H1 (cell line): ENCODE measurements around the gene SMARCAL1. TPM values are rescaled to one million over a fixed set of nuclear protein-coding genes. Genes with fewer than 3 reads are reported as not detected.

Experiments
- CTCF ChIA-PET: fragments of 300-600 bp; sonication (Branson Sonifier 250); formaldehyde crosslinking; loops from one replicate; lab custom pipeline; 2021; ENCODE audit not compliant: partially characterized antibody; lab: Charles Lee
- POLR2A ChIA-PET: fragments of 300-600 bp; sonication (Branson Sonifier 250); formaldehyde crosslinking; loops from one replicate; lab custom pipeline; 2021; ENCODE audit warnings: inconsistent platforms; ENCODE audit not compliant: partially characterized antibody; lab: Charles Lee
- DNase-seq, 2 experiments: peaks; one replicate each; pipeline versions ENCODE4 v3.0.0 to v3.0.0-alpha.2; 2010 to 2022; ENCODE audit warnings: low spot score in 2 of 2, low read depth in 1 of 2, mixed read lengths in 1 of 2
- FAIRE-seq: peaks from 2 replicates; lab custom pipeline; 2011; peaks lifted over from hg19 to GRCh38; lab: Jason Lieb, UNC
- H2AFZ ChIP-seq: 2 replicates; pipeline ENCODE4 v1.8.1; 2012; ENCODE audit warnings: low read length, inconsistent platforms
- H2AK5ac ChIP-seq: 2 replicates; pipeline ENCODE4 v1.6.1; 2013; ENCODE audit warnings: low read depth, low read length
- H2BK120ac ChIP-seq: replicated peaks from 2 replicates; pipeline ENCODE3; 2013; ENCODE audit warnings: low read depth, low read length, inconsistent platforms
- H2BK12ac ChIP-seq: 2 replicates; pipeline ENCODE4 v1.6.1; 2013; ENCODE audit warnings: low read depth, low read length
- H2BK15ac ChIP-seq: 2 replicates; pipeline ENCODE4 v1.6.1; 2013; ENCODE audit warnings: low read length
- H2BK20ac ChIP-seq: 2 replicates; pipeline ENCODE4 v1.6.1; 2013; ENCODE audit warnings: low read length
- H2BK5ac ChIP-seq: 2 replicates; pipeline ENCODE4 v1.6.1; 2013; ENCODE audit warnings: low read depth, low read length
- H3K14ac ChIP-seq: 2 replicates; pipeline ENCODE4 v1.6.1; 2013; ENCODE audit warnings: inconsistent platforms; ENCODE audit not compliant: insufficient read length
- H3K18ac ChIP-seq: 2 replicates; pipeline ENCODE4 v1.6.1; 2013; ENCODE audit warnings: low read length; ENCODE audit errors: extremely low read depth
- H3K23ac ChIP-seq: 2 replicates; pipeline ENCODE4 v1.6.1; 2013; ENCODE audit warnings: inconsistent platforms; ENCODE audit not compliant: insufficient read length
- H3K23me2 ChIP-seq: 2 replicates; pipeline ENCODE4 v1.6.1; 2013; ENCODE audit warnings: low read depth, low read length
- H3K27ac ChIP-seq: 2 replicates; pipeline ENCODE4 v1.6.1; 2011; ENCODE audit warnings: low read depth, low read length, inconsistent platforms
- H3K27me3 ChIP-seq, 4 experiments: replicated peaks in 1 of 4; 1 replicate in 1 of 4; 2 replicates in 3 of 4; pipeline versions ENCODE4 v1.6.1 to v1.8.1; 2011 to 2013; ENCODE audit warnings: low read length in 3 of 4, mild to moderate bottlenecking in 3 of 4, inconsistent platforms in 2 of 4, mixed read lengths in 2 of 4, moderate library complexity in 1 of 4; ENCODE audit not compliant: control insufficient read depth in 3 of 4, insufficient read depth in 3 of 4; ENCODE audit errors: extremely low read depth in 1 of 4
- H3K36me3 ChIP-seq, 4 experiments: 2 replicates each; pipeline versions ENCODE4 v1.6.1 to v1.8.1; 2011 to 2013; ENCODE audit warnings: mild to moderate bottlenecking in 4 of 4, low read length in 3 of 4, moderate library complexity in 2 of 4, control low read depth in 1 of 4, inconsistent platforms in 1 of 4; ENCODE audit not compliant: insufficient read depth in 4 of 4, control insufficient read depth in 2 of 4
- H3K4ac ChIP-seq: replicated peaks from 2 replicates; pipeline ENCODE3; 2013; ENCODE audit warnings: low read length, low read depth, mixed read lengths, inconsistent platforms; ENCODE audit not compliant: insufficient read length
- H3K4me1 ChIP-seq, 4 experiments: replicated peaks in 1 of 4; 1 replicate in 1 of 4; 2 replicates in 3 of 4; pipeline versions ENCODE4 v1.6.1 to v1.8.1; 2011 to 2013; ENCODE audit warnings: low read length in 3 of 4, inconsistent platforms in 2 of 4, mixed read lengths in 1 of 4; ENCODE audit not compliant: insufficient read depth in 4 of 4, control insufficient read depth in 3 of 4
- H3K4me2 ChIP-seq, 2 experiments: 2 replicates each; pipeline versions ENCODE4 v1.6.1 to v1.8.1; 2011 to 2013; ENCODE audit warnings: low read depth in 2 of 2, low read length in 2 of 2, control low read depth in 1 of 2, inconsistent platforms in 1 of 2, mild to moderate bottlenecking in 1 of 2; ENCODE audit not compliant: insufficient read depth in 1 of 2
- H3K4me3 ChIP-seq, 4 experiments: fragments of 200-600, 300-600 bp in 1 of 4; sonication (generic), shearing (Covaris generic), sonication (Bioruptor Twin) in 1 of 4; 2 replicates each; pipeline versions ENCODE4 v1.5.1 to v1.8.1; 2011 to 2016; ENCODE audit warnings: low read length in 4 of 4, low read depth in 3 of 4, control low read depth in 2 of 4, inconsistent platforms in 2 of 4, mild to moderate bottlenecking in 2 of 4, mixed read lengths in 1 of 4, moderate library complexity in 1 of 4; ENCODE audit not compliant: insufficient read depth in 2 of 4; ENCODE audit errors: extremely low read depth in 1 of 4
- H3K56ac ChIP-seq: replicated peaks from 2 replicates; pipeline ENCODE3; 2013; ENCODE audit warnings: low read depth, mild to moderate bottlenecking, mixed read lengths, low read length, inconsistent platforms; ENCODE audit not compliant: insufficient read length
- H3K79me1 ChIP-seq: 2 replicates; pipeline ENCODE4 v1.6.1; 2013; ENCODE audit warnings: low read depth, low read length, control low read depth
- H3K79me2 ChIP-seq, 2 experiments: 2 replicates each; pipeline versions ENCODE4 v1.6.1 to v1.8.1; 2012 to 2013; ENCODE audit warnings: low read length in 2 of 2, mild to moderate bottlenecking in 2 of 2, inconsistent platforms in 1 of 2; ENCODE audit not compliant: insufficient read depth in 2 of 2, control insufficient read depth in 1 of 2
- H3K9ac ChIP-seq, 4 experiments: replicated peaks in 1 of 4; 1 replicate in 1 of 4; 2 replicates in 3 of 4; pipeline versions ENCODE4 v1.6.1 to v1.8.1; 2011 to 2013; ENCODE audit warnings: low read depth in 3 of 4, low read length in 3 of 4, control low read depth in 2 of 4, mild to moderate bottlenecking in 2 of 4, moderate library complexity in 2 of 4, inconsistent platforms in 1 of 4; ENCODE audit errors: extremely low read depth in 1 of 4
- H3K9me3 ChIP-seq, 2 experiments: 2 replicates each; pipeline versions ENCODE4 v1.6.1 to v1.8.1; 2012 to 2013; ENCODE audit warnings: mild to moderate bottlenecking in 2 of 2, moderate library complexity in 2 of 2, control low read depth in 1 of 2, inconsistent platforms in 1 of 2, low read depth in 1 of 2, low read length in 1 of 2, mixed read lengths in 1 of 2; ENCODE audit not compliant: insufficient read depth in 2 of 2
- H4K20me1 ChIP-seq, 2 experiments: replicated peaks in 1 of 2; 2 replicates each; pipeline versions ENCODE3 to v1.8.1; 2011 to 2013; ENCODE audit warnings: inconsistent platforms in 2 of 2, low read length in 2 of 2, mild to moderate bottlenecking in 1 of 2; ENCODE audit not compliant: insufficient read depth in 2 of 2, control insufficient read depth in 1 of 2
- H4K5ac ChIP-seq: 2 replicates; pipeline ENCODE4 v1.6.1; 2013; ENCODE audit warnings: low read length, low read depth, mixed read lengths, inconsistent platforms; ENCODE audit not compliant: insufficient read length
- H4K8ac ChIP-seq: 2 replicates; pipeline ENCODE4 v1.8.0; 2013; ENCODE audit warnings: mild to moderate bottlenecking, moderate library complexity, low read length, inconsistent platforms; ENCODE audit not compliant: insufficient read depth; ENCODE audit errors: extremely low read depth
- H4K91ac ChIP-seq: replicated peaks from 2 replicates; pipeline ENCODE3; 2013; ENCODE audit warnings: low read length, mixed read lengths, inconsistent platforms; ENCODE audit not compliant: insufficient read length
- ATF3 ChIP-seq: IDR thresholded peaks from 2 replicates; pipeline ENCODE4 v1.6.1; 2011; ENCODE audit warnings: low read depth, mild to moderate bottlenecking, low read length; ENCODE audit not compliant: insufficient read depth
- CTBP2 ChIP-seq: IDR thresholded peaks from 2 replicates; pipeline ENCODE4 v1.7.0; 2011; ENCODE audit warnings: borderline replicate concordance, mild to moderate bottlenecking, moderate library complexity, mixed read lengths, low read length; ENCODE audit not compliant: insufficient read depth, insufficient read length
- GTF2F1 ChIP-seq: IDR thresholded peaks from 2 replicates; pipeline ENCODE4 v1.6.1; 2012; ENCODE audit warnings: low read depth, low read length, improper control_type of control experiment, borderline replicate concordance
- MAX ChIP-seq: IDR thresholded peaks from 2 replicates; pipeline ENCODE4 v1.6.1; 2012; ENCODE audit warnings: inconsistent platforms
- ZNF274 ChIP-seq: IDR thresholded peaks from 2 replicates; pipeline ENCODE4 v1.7.0; 2012; ENCODE audit warnings: low read length, borderline replicate concordance; ENCODE audit errors: extremely low read depth
- WGBS, 2 experiments: shearing (Covaris generic) in 1 of 2; methylation state at CpG; one replicate each; pipeline versions ENCODE4 v1.1.6 to v1.1.7; 2013 to 2015; ENCODE audit warnings: low lambda C conversion rate in 2 of 2, mixed read lengths in 2 of 2, inconsistent platforms in 1 of 2, low coverage in 1 of 2, missing lambda C conversion rate in 1 of 2; ENCODE audit not compliant: insufficient replicate concordance in 2 of 2, insufficient coverage in 1 of 2, insufficient read length in 1 of 2; ENCODE audit errors: extremely low coverage in 1 of 2, missing lambda C conversion rate in 1 of 2; 5-methylcytosine and 5-hydroxymethylcytosine counted together
- polyA plus RNA-seq, 7 experiments: library from polyadenylated mRNA; depleted of rRNA in 3 of 7; stranded (reverse) in 5 of 7; unstranded in 2 of 7; fragments of >200 nt in 5 of 7; fragments of 200-250 nt in 2 of 7; gene quantifications; 1 replicate in 5 of 7; 2 replicates in 1 of 7; 4 replicates in 1 of 7; pipeline versions ENCODE4 v1.2.1 to v1.2.3, GENCODE V29; 2011 to 2013; ENCODE audit warnings: missing spikeins in 2 of 7, mixed read lengths in 2 of 7
- total RNA-seq: library from RNA; stranded (reverse); fragmentation: NEBNext Ultra II Directional; extraction: Animal tissue kit (Norgen Biotek cat#: 25700); gene quantifications from 2 replicates; pipeline ENCODE4 v1.2.1, GENCODE V29; 2021

SMARCAL1 gene
- total and polyA plus RNA-seq, 2 of the 8 experiments (the other 6 are each of a cell fraction or from before 2014, with no cell fraction given) = 17.6 to 17.9 TPM

- Histone ChIP-seq H2AK5ac (no peak overlapping the region), H4K8ac (no peak overlapping the region), H2BK12ac (no peak overlapping the region), H2BK120ac (no peak overlapping the region), H2AFZ (no peak overlapping the region), H3K56ac (no peak overlapping the region), H3K14ac (no peak overlapping the region), H3K9me3 (no peaks in the 10 kb centered on the region), H2BK15ac (no peak overlapping the region), H4K20me1 (no peaks in the 10 kb centered on the region), H3K4ac (no peak overlapping the region), H3K23ac (no peak overlapping the region), H3K4me2 (no peak overlapping the region), H2BK5ac (no peak overlapping the region), H4K91ac (no peak overlapping the region), H3K23me2 (no peaks in the 10 kb centered on the region), H4K5ac (no peak overlapping the region), H3K27ac (no peak overlapping the region), H3K18ac (no peak overlapping the region), H3K4me1 (no peaks in the 10 kb centered on the region), H3K9ac (no peak overlapping the region), H3K36me3 (peaks cover 0 to 5% (median 0%) of the 10 kb centered on the region in 4 experiments; a peak in 1 of 8 replicates), H3K79me2 (no peaks in the 10 kb centered on the region), H3K79me1 (no peaks in the 10 kb centered on the region), H3K27me3 (no peaks in the 10 kb centered on the region), H3K4me3 (no peak overlapping the region), H2BK20ac (no peak overlapping the region)
- WGBS, 2 experiments = 82% methylated on average over 5 of the region's 5 CpGs; no CpG with 5 or more reads in 1 of the 2 experiments
- DNase-seq = no peak
- ChIA-PET POLR2A (interaction anchor here (0.7 to 1.1 kb wide), 3 partner anchors 10 to 39 kb away, joined by 3 to 4 read pairs (median 3); partner anchors contain the start of gene RPL37A), CTCF (interaction anchor here (0.6 to 1.5 kb wide), 3 partner anchors 10 to 432 kb away, joined by 3 to 4 read pairs (median 3); no protein-coding TSS in a partner anchor)
- no peak for FAIRE-seq
- TF ChIP-seq ATF3 (no peak), CTBP2 (no peak), MAX (no peak), GTF2F1 (no peak), ZNF274 (no peak)
These were observed 53.4 kb downstream of the SMARCAL1 start for GRCh38 chr2:216465579-216466195.
